SKM-1 (cell line): ENCODE results near the gene PDE8B.

ENCODE experiments used
- DNase-seq: peaks from one replicate; lab custom pipeline; 2025; ENCODE audit not compliant: unreplicated experiment; lab: John Stamatoyannopoulos, UW

Gene PDE8B

DNA sequence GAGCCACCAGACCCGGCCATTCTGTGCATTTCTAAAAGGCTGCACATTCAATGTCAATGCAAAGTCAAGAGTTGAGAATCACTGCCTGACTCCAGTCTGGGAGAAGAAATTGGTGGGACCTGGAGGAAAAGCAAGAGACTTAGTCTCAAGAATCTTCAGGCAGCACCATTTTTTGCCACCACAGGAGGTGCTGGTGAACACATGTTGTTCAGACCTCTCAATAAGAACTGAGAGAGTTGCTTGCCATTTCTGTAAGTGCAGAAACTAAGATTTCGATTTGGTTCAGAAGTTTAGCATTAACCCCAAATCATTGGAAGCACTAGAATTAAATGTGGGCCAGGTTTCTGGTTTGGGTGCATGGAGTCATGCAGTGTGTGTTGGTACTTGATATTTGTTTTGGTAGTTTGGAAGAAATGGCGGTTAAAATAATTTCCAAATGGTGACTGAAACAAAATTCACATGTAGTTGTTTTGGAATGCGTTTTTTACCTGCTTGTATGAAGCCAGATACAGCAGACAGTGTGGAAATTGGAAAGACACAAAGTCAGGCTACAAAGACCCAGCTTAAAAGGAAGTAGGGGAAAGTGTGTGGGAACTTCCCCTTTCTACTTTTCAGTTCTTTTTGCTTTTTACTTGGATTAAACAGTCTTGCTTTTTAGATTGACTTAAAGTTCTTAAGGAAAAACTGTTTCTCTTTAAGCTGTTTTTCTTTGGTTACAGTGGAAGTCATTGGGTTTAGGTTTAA is 20.4 kb downstream of the PDE8B start:
- peak; percentile 62 for DNase-seq

DNA sequence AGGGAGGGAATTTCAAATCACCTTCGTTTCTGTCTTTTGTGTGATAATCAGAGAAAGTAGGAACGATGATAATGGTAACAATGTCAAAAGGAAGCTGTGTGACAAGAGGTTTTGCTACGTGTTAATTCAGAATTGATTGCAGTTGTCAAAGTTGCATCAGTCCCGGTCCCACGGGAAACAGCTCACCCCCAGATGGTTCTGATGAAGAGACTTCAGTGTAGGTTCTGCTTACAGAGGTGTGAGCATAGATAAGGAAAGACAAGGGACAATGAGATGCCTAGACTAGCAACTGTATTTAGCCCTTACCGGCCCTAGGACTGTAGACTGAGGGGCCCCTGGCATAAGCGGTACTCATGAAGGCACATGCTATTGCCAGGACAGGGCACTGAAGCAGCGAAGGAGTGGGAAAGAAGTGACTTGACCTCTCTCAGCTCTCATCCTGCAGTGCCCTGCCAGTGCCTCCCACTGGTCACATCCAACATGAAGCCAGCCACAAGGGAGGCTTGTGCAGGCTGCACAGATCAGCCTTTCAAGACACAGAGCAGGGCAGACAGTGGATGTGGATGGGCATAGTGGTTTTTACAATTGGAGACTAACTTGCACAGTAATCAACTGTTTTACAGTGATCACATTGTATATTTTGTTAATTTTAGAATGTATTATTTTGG is 21.1 kb downstream of the PDE8B start:
- peak; percentile 62 for DNase-seq

DNA sequence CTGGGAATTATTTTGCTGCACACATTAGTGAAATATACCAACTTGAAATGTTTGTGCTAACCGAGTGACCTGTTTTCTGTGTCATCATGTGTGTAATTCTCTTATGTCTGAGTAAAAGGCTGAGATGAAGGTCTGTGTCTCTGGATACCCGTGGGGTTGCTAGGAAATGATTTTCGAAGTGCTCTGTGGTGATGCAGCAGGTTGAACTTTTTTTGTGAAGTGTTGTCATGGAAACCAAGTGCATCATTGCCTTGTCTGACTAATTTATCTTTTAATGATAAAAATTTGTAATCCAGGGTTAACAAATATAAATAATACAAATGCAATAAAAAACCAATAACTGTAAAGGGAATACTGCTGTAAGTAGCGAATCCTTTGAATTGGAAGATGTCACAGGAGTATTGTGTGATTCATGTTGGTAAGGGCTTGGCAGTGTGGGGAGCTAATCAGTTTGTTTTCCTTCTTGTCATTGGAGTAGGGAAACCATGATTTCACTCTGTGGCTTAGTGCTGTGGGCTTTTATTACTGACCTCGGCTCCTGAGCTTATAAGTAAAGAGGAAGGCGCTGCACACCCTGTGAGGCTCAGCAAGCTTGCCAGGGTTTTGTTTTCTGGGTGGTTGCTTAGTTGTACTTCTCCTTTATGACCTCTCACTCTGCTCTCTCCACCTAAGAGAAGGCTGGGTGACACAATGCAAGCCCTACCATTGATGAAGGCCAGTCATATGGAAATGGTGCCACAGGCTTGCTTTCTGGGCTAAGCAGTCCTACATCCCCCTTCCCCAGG is 22.3 kb downstream of the PDE8B start:
- DNase-seq: peak; percentile 93

DNA sequence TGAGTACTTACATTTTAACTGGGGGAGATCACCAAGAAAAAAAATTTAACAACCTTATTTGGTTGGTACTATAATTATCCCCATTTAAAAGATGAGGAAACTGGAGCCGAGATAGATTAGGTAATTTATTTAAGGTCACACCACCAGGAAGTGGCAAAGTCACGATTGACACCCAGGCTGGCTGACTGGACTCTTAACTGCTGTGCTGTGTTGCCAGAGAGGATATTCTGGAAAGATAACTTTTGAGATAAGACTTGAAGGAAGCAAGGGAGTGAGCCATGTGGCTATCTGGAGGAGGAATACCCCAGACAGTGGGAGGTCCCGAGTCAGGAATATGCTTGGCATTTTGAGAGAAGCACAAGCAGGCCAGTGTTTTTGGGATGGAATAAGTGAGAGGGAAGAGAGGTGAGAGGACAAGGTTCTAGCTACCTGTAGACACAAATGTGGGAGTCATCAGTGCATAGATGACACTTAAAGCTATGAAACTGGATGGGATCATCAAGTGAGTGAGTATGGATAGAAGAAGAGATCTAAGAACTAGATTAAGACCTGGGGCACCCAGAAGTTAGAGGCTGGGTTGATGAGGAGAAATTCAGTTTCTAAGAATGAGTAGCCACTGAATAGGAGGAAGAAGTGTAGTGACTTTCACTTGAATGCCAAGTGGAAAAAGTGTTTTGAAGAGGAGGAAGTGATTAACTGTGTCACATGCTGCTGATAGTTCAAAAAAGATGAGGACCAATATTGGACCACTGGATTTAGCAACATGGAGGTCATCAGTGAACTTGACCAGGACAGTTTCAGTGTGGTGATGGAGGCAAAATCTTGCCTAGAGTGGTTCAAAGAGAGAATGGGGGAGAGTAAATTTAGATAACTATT is 25.6 kb downstream of the PDE8B start:
- peak; percentile 30 for DNase-seq

DNA sequence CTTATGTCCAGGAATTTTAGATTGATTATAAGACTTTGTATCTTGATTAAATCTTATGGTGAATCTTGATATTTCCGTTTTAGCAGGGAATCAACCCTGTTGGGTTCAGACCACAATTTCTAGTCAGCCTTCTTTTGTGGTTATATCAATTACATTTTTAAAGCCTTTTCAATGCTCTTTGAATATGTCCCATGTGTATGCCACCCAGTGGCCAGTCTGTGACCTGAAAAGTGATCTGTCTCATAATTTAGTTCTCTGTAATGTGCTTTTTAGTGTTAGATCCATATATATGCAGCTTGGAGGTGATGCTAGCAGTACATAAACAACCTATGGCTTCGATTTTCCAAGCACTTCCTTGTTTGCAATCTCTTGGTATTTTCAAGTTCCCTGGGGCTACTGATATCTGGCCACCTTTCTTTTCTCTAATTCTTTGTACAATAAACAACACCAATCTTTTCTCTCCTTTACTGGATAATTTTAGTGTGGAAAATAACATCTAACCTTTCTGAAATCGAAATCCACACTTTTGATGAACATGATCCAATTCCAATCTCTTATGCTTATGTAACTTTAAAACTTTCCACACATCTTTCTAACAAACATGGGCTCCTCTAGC is 28.8 kb downstream of the PDE8B start:
- no peak for DNase-seq

DNA sequence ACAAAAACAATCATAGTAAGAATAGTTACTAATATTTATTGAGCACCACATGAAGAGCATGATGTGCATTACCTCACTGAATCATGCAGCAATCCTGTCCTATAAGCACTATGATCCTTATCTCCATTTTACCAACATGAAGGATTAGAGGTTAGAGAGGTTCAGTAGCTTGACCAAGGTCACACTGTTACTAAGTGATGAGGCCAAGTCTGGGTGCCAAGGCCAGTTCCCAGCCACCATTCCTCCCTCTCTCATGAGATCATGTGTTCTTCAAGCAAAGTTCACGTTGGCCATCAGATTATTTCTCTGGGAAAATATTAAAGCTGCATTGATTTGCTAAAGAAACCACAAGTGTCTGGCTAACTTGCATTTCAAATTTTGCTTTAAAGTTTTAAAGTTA is 31.0 kb downstream of the PDE8B start:
- DNase-seq: no peak

DNA sequence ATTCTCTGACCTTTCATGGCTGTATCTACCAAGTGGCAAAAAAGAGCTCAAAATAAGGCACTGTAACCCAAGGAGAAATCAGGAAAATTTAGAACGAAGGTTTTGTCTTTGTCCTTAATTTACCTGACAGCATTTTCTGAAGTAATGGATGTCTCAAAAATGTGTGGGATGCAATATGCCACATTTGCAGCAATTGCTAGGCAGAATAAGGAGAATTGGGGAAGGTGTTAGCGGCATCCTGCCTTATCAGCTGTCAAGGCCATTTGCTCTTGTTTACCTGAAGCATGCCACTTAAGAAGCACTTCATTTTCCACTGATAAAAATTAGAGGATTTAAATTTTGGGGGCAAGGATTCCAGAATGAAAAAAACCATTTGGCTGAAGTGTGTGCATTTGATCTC is 39.0 kb downstream of the PDE8B start:
- DNase-seq: no peak

DNA sequence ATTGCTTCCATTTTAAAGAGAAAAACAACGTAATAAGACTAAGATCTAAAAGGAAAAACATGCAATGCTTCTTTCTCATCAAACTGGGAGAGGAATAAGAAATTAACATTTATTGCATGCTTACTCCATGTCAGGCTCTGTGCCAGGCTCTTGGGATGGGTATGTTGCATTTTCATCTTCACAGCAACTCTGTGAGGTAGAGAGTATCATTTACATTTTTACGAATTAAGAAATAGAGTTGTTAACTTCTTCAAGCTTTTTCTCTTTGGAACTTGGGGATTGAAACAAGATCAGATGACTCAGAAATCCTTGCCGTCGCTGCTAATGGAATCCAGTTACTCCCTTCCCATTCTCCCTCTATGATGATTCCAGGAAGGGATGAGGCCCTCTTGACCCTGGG is 39.5 kb downstream of the PDE8B start:
- DNase-seq: no peak

DNA sequence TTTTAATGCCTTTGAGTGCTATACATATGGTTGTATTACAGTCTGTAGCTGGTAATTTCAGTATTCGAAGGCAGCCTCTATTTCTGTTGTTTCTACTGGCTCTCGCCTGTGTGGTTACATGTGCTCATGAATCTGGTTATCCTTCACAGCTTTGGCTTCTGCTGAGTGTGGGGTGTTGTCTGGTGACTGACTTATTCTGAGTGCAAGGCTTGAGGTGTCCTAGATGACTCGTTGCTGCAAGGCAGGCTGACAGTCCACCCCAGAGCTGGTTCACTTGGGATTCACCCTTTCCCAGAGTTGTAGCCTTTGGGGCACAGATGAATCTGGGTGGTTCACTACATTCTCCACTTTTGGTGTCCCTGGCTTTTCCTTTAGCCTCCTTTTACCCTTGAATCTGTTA is 41.4 kb downstream of the PDE8B start:
- no peak for DNase-seq

DNA sequence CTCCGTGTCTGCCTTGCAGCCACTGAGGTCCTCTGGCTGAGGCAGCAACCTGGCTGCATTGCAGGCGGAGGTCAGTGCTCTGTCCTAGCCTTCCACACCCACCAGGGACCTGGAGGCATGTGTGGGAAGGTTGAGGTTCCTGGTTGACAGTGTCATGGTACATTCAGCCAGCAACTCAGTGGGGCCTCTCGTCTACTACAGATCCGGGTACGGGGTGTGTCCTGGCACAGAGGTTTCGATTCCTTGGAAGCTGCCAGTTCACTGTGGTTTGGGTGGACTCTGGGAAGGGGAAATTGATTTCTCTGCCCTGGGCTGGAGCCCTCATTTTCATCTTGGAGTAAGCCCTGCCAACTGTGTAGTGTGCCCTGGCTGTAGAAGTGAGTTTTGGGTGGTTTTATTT is 45.1 kb downstream of the PDE8B start:
- no peak for DNase-seq

DNA sequence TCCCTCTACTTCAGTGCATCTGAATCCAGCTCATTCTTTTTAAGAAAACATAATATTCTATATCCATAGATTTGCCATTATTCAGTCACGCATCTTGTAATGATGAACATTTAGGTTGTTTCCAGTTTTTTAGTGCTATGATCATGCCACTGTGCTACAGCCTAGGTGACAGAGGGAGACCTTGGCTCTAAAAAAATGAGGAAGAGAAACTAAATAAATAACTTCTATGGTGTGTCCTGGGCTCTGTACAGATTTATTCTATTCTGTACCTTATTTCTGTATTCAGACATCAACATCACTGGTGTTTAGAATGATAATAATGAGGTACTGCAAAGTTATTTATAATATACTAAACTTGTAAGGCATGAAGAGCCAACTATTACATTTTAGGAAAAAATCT is 45.9 kb downstream of the PDE8B start:
- no peak for DNase-seq

DNA sequence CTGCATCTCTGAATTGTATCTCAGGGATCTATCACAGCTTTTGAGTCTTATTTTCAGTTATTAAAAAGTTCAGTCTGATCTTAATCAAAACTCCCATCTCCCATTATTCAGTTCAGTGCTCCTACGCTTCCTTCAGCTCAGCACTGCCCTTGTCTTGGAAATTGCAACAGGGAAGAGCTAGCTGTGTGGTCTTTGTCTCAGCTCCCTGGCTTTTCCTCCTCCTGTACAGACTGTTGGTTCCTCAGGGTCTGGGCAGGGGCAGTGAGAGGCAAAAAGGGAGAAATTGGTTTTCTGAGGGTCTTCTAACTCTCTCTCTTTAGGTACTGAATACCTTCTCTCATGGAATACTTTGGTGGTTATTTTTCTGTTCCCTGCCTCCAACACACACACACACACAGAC is 48.2 kb downstream of the PDE8B start:
- no peak for DNase-seq

DNA sequence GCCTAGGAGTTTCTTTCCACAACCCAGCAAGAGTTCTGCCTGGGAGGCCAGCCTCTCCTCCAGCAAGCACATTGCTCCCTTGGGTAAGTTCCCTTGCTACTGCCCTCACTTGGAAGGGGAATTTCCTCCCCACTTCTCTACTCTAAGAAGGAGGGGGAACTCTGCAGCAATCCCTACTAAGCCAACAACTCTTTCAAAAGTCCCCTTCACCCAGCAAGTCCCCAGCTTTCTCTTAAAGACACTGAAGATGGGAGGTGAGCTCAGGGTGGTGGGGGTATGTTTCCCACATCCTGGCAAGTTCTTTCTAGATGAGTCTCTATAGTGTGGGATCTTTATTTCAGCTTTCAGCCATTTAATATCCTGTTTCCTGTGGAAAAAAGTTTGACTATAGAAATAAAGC is 49.0 kb downstream of the PDE8B start:
- DNase-seq: no peak

DNA sequence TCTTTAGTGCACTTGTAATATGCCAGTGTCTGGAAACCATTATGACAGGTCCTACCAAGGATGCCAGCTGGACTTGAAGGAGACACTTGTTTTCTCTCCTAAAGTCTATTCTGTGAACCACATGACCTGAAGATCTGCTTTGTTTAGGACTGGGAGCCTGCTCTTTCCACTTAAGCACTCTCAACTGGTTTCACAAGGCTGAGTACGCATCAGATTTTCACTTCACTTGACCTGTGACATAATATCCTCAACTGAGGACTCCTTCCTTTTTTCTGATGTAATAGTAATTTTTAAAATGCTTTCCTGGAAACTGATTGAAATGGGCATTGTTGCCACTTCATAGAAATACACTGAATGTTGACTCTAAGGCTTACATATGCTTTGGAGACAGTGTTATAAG is 52.2 kb downstream of the PDE8B start:
- no peak for DNase-seq

DNA sequence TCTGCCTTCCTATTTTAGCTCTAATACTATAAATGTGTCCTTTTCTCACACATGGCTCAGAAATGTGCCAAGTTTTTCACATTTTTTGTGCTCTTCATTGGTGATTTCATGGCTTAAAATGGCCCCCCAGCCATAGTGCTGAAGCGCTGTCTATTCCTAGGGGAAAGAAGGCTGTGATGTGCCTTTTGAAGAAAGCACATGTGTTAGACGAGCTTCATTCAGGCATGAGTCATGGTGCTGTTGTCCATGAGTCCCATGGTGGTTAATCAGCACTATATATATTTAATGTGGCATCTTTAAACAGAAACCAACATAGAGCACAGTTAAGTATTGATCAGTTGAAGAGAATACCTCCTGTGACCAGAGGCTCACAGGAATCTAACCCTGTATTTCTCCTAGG is 55.8 kb downstream of the PDE8B start:
- no peak for DNase-seq

DNA sequence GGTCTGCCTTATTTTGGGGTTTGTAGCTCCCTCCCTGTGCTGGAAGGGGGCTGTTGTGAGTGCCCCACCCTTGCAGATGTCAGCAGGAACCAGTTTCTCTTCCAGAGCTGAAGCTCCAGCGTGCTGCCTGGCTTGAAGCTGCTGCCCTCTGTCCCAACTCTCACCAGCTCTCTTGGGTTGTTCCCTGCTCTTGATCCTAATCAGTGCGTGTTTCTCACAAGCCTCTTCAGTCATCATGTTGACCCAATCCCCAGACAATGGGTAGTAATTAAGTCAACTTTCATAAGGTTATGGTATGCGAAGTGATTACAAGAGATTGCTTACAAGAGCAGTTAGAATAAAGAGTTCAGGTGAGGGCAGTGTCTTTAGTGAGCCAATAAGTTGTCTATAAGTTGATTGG is 57.0 kb downstream of the PDE8B start:
- DNase-seq: no peak

DNA sequence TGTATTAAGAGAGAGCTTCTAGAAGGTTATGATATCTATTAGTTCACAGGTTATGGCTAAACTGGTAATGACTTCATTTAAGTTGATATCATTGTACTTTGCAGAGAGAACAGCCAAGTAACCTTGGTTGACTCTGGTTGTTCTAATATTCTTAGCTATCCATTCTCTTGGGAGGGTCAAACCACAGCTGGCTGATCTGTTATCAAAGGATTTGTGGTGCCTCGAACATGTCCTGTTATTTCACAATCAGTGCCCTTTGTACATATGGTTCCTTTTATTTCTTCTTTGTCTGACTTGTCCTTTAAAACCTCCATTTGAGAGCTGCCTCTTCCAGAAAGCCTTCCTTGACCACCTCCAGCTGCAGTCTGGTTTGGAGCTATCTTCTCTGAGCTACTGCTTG is 61.7 kb downstream of the PDE8B start:
- DNase-seq: no peak

DNA sequence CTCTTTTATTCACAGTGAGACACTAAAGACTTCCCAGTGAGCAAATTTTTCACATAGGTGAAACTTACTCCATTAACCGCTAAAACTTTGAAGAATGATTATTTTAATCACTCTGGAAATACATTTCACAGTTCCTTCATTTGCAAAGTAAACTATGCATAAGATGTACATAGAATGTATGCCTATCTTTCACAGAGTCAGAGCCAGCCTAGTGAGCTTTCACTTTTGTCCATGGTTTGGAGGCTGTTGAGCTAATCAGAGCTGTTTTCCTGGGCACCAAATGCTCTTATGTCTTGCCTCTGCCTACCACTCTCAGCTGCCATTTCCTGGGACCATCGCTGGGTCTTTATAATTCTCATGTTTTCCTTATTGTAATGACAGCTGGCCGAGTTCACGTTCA is 67.3 kb downstream of the PDE8B start:
- no peak for DNase-seq

DNA sequence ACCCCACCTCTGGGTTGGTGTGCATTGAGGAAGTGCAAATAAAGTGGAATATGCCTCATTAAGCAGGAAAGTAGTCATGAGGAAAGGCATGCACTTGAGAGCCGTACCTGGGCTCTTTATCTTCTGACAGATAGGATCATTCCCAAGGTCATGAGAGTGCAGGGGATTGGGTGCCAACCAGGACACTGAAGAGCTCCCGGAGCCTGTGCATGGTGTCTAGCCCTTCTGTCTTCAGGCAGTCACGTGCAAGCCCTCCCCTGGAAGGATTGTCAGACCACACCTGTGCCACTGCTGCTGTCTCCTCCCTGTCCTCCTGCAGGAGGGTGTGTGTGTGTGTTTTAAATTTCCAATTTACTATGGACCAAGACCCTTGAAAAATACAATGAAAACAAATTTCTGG is 69.6 kb downstream of the PDE8B start:
- no peak for DNase-seq

DNA sequence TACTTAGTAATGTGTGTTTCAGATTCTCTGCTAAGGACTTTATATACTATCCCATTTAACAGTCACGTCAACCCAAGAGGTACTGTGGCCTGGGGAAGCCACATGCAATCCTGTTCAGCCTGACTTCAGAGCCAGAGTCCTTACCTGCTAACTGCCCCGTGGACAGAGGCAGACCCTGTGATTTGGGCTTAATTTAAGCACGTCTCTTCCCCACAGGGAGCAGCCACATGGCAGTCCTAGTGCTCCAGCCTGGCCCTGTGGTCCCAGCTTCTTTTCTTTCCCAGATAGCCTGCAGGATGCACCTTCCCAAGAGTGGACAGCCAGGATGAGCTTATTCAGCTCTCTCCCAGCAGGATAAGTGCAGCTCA is 71.5 kb downstream of the PDE8B start:
- no peak for DNase-seq
